ENCODE data around the gene FBXO21.
"Not testable (repeated sequence)": the region's sequence is repeated elsewhere in the genome, so short reads cannot be mapped to it uniquely, and the experiment has no call there.

The FBXO21 gene

DNA sequence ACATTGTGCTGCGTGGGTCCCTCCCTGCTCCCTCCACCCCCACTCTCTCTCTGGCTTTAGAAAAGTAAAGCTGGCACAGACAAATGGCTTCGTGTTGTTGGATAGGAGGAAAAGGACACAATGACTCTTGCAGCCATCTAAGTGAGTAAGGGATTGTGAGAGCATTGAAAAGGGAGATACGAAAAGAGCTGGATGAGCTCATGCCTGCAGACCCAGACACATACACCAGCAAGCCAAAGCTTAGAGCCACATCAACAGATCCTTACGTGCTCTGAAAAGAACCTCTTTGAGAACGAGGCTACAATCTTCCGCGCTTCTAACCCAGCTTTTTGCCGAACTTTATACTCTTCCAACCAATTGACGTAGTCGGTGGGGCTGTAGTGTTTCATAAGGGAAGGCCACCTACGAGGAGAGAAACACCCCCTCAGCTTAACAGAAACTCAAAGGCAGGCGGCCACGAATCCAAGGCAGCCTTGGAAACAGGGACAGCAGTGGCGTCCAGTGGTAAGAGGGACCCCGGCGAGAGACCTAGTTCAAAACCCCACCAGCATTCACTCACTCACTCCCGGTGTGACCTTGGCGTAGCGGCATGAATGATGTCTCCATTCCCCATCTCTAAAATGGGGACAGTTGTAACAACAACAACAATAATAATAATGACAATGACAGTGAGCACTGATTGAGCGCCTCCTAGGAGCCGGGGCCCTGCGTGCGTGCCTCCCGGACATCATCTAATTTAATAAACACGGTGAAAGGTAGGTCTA lies 1.1 kb downstream of the FBXO21 start:
- no peak for TF ChIP-seq GATA1 (IDR thresholded peaks at IDR 0.05; ENCODE audit: low read depth, low read length)
- no peak for TF ChIP-seq POLR2A (IDR thresholded peaks at IDR 0.05; ENCODE audit: low read length)
- peak in 1 of 2 experiments; percentile 20 for DNase-seq

DNA sequence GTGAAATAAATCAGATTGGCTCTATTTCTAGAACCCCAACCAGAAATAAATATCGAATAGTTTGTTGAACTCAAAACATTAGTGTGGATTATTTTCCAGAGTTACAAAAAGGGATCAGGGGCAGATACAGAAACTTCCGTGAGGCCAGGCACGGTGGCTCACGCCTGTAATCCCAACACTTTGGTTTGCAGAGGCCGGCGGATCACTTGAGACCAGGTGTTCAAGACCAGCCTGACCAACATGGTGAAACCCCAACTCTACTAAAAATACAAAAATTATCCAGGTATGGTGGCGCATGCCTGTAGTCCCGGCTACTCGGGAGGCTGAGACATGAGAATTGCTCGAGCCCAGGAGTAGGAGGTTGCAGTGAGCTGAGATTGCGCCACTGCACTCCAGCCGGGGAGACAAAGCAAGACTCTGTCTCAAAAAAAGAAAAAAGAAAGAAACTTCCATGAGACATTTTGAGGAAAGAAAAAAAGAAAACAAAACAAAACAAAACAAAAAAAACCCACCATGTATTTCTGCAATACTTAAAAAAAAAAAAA lies 2.1 kb downstream of the FBXO21 start:
- no peak for TF ChIP-seq POLR2A (IDR thresholded peaks at IDR 0.05; ENCODE audit: low read length)
- TF ChIP-seq GATA1 (IDR thresholded peaks at IDR 0.05; ENCODE audit: low read depth, low read length), result no peak
- DNase-seq, result no peak

DNA sequence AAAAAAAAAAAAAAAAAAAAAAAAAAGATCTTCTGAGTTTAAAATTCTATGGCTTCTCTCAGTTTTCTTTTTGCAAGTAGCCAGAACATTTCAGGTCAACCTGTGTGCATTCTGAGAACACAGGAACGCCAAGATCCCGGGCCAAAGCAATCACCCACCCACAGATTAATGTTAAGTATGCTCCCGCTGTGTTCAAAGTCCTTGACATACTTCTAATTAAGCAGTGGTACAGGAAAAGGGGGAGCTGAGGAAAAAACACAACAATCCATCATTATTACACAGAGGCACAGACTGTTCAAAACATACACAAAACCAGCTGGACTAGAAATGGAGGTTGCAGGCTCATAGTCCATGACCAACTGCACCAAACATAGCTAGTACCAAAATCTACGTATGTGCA lies 2.8 kb downstream of the FBXO21 start:
- no peak for TF ChIP-seq POLR2A (IDR thresholded peaks at IDR 0.05; ENCODE audit: low read length)
- TF ChIP-seq GATA1 (IDR thresholded peaks at IDR 0.05; ENCODE audit: low read depth, low read length), result no peak
- no peak for DNase-seq

DNA sequence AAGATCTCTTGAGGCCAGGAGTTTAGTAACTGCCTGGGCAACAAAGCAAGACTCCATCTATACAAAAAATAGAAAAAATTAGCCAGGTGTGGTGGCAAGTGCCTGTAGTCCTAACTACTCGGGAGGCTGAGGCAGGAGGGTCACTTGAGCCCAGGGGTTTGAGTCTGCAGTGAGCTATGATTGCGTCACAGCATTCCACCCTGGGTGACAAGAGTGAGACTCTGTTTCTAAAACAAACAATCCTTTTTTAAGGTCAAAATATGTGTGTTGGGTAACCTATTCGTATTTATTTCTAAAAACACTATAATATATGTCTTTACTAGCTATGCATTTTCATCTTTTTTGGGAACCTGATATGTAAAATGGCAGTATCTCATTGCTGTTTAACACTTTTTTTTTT lies 7.4 kb downstream of the FBXO21 start:
- DNase-seq, result no peak
- no peak for TF ChIP-seq POLR2A (IDR thresholded peaks at IDR 0.05; ENCODE audit: low read length)
- TF ChIP-seq GATA1 (IDR thresholded peaks at IDR 0.05; ENCODE audit: low read depth, low read length), result no peak

DNA sequence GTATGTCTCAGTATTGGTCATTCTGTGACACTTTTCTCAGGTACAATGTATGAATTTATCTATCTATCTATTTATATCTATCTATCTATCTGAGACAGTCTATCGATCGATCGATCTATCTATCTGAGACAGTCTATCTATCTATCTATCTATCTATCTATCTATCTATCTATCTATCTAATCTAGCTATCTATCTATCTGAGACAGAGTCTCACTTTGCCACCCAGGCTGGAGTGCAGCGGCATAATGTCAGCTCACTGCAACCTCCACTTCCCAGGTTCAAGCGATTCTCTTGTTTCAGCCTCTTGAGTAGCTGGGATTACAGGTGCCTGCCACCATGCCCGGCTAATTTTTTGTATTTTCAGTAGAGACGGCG lies 8.8 kb downstream of the FBXO21 start:
- not testable (repeated sequence) for DNase-seq

DNA sequence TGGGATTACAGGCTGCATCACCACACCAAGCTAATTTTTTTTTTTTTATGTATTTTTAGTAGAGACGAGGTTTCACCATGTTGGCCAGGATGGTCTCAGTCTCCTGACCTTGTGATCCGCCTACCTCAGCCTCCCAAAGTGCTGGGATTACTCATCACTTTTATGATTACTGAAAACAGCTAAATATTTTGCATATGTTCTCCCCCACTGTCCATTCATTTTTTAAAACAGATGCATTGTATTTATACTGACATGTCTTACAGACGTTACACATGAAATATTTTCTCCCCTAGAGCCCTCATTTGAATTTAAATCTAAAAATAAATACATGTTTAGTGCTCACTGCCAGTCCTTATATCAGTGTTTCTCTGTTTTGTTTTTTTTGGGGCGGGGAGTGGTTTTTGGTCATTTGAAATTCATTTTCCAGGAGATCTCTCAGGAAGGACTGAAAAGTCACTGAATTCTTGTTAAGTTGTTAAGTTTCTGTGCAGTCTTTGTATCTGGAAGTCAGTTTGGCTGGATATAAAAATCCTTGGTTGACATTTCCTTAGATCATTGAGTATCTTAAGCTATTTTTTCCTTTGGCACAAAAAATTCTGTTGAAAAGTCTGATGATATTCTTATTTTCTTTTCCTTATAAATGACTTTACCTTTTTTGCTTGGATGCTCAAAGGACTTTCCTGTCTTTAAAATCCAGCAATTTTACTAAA lies 9.4 kb downstream of the FBXO21 start:
- TF ChIP-seq GATA1 (IDR thresholded peaks at IDR 0.05; ENCODE audit: low read depth, low read length) (no peak), POLR2A (IDR thresholded peaks at IDR 0.05; ENCODE audit: low read length) (no peak)
- DNase-seq, result peak in 1 of 2 experiments; percentile 7

DNA sequence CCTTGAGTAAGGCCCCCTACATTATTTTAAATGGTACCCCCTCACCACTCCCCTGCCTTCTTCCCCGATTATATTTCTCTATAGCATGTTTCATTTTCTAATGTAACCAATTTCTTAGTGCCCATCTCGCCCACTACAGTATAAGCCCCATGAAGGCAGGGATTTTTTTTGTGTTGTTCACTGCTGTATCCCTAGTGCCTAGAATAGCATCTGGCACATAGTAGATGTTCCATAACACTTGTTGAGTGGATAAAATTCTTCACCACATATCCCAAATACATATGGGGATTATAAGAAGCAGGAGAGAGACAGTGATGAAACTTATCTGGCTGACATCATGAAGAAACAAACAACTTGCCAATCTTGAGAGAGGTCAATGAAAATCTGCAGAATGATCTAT lies 11.5 kb downstream of the FBXO21 start:
- TF ChIP-seq POLR2A (IDR thresholded peaks at IDR 0.05; ENCODE audit: low read length), result no peak
- TF ChIP-seq GATA1 (IDR thresholded peaks at IDR 0.05; ENCODE audit: low read depth, low read length), result no peak

DNA sequence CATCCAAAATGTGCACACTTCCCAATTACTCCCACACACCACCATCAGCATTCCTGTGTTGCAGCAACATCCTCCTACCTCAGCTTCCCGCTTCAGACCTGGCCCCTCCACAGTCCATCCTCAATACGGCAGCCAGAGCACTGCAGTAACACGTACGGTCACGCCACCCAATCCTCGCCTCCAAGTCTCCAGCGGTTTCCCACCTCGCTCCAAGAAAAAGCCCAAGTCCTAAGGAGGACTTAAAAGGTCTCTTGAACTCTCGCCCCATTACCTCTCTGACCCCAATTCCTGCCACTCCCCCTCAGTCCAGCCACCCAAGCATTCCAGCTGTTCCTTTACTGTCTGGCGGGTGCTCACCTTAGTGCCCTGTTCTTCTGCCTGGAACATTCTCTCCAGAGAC lies 12.0 kb downstream of the FBXO21 start:
- TF ChIP-seq POLR2A (IDR thresholded peaks at IDR 0.05; ENCODE audit: low read length), result no peak
- TF ChIP-seq GATA1 (IDR thresholded peaks at IDR 0.05; ENCODE audit: low read depth, low read length), result no peak
- no peak for DNase-seq

More for the DNA sequence above, 11.5 kb downstream of the FBXO21 start:
- no peak for DNase-seq

DNA sequence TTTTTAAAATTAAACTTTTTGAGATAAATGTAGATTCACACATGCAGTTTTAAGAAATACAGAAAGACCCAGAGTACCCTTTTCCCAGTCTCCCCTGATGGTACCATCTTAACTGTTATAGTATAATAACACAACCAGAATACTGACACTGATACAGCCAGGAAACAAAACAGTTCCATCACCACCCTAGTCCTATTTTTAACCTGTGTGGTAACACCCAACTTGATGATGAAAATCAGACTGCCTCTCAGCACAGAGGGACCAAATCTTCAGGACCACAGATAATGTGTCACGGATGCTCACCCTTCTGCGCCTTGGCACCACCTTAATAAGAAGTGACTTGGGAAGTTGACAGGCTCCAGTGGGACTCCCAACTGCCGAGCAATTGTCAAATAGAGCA lies 18.1 kb downstream of the FBXO21 start:
- TF ChIP-seq GATA1 (IDR thresholded peaks at IDR 0.05; ENCODE audit: low read depth, low read length) (no peak), POLR2A (IDR thresholded peaks at IDR 0.05; ENCODE audit: low read length) (no peak)
- no peak for DNase-seq

DNA sequence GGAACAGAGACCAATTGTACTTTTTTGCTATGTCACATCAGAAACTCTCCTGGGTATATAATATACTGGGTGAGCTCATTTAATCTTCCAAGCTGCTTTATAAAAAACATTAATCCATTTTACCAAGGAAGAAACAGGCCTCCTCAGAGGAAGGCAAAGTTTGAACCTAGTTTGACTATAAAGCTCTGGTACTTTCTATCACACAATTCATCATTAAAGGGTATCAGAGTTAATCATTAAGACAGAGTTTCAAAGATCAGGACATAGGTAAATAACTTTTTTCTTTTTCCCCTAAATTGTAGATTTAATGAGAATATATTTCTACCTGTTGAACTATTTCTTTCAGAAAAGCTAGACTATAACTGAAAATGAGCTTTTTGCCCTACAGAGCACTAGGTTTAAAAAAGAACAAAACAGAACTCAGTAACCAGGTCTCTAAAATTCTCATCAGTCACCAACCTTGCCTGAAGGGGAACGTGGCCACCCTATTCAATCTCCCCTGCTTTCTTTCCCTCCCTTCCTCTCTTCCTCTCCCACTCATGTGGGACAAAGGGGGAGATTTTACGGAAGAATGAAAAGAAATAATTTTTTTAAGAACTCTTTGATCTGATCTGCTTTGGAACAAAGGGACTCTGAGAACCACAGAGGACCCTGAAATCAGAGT lies 18.6 kb downstream of the FBXO21 start:
- no peak for DNase-seq
- no peak for TF ChIP-seq GATA1 (IDR thresholded peaks at IDR 0.05; ENCODE audit: low read depth, low read length)
- TF ChIP-seq POLR2A (IDR thresholded peaks at IDR 0.05; ENCODE audit: low read length), result no peak

DNA sequence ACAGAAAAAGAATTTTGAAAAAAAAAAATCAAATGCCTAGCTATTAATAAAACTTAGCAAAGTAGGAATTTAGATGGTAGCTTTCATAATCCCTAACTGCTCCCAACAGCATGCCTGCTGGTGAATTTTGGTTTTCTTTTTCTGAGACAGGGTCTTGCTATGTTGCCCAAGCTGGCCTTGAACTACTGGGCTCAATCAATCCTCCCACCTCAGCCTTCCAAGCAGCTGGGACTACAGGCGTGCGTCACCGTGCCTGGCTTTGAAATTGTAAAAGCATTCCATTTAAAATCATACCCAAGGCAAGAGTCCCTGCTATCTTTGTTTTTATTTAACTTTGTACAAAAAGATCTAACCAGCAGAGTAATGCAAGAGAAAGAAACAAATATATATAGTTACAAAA lies 20.7 kb downstream of the FBXO21 start:
- TF ChIP-seq GATA1 (IDR thresholded peaks at IDR 0.05; ENCODE audit: low read depth, low read length) (no peak), POLR2A (IDR thresholded peaks at IDR 0.05; ENCODE audit: low read length) (no peak)
- DNase-seq, result no peak

DNA sequence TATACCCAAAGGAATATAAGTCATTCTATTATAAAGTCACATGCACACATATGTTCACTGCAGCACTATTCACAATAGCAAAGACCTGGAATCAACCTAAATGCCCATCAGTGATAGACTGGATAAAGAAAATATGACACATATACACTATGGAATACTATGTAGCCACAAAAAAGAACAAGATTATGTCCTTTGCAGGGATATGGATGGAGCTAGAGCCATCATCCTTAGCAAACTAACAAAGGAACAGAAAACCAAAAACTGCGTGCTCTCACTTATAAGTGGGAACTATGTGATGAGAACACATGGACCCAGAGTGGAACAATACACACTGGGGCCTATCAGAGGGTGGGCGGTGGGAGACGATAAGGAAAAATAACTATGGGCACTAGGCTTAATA lies 21.3 kb downstream of the FBXO21 start:
- DNase-seq, result no peak
- TF ChIP-seq GATA1 (IDR thresholded peaks at IDR 0.05; ENCODE audit: low read depth, low read length) (no peak), POLR2A (IDR thresholded peaks at IDR 0.05; ENCODE audit: low read length) (no peak)

DNA sequence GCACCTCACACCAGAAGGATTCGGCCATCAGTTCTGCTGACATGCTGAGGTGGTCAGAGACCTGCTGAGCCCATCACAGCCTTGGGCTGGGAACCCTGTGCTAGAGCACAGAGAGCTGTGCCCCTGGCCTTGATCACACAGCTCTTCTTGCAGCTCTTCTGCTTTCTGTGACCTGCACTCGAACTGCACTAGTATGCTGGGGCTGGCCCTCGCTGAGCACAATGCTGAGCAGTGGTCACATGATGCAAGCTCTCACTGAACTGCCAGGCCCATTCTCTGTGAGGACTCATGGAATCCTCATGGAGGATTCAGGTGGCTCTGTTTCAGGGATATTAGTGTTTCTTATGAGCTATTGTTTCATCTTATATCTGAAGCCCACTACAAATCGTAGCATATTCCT lies 22.5 kb downstream of the FBXO21 start:
- TF ChIP-seq POLR2A (IDR thresholded peaks at IDR 0.05; ENCODE audit: low read length) (no peak), GATA1 (IDR thresholded peaks at IDR 0.05; ENCODE audit: low read depth, low read length) (no peak)
- no peak for DNase-seq

DNA sequence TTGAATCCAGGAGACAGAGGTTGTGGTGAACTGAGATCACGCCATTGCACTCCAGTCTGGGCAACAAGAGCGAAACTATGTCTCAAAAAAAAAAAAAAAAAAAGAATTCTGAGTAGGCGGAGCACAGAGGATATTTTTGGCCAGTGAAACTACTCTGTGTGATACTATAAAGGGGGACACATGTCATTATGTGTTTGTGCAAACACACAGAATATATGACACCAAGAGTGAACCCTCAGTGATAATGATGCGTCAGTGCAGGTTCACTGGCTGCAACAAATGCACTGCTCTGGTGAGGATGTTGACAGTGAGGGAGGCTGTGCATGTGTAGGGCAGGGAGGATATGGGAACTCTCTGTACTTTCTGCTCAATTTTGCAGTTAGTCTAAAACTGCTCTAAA lies 24.2 kb downstream of the FBXO21 start:
- DNase-seq, result no peak
- TF ChIP-seq POLR2A (IDR thresholded peaks at IDR 0.05; ENCODE audit: low read length) (no peak), GATA1 (IDR thresholded peaks at IDR 0.05; ENCODE audit: low read depth, low read length) (no peak)
